Activated CD4-positive, alpha-beta T cell treated with anti-CD3 and anti-CD28 coated beads, Interleukin-2, amount 10 ng/mL, durations not matched to agents 7 days and 5 days (primary cell): Measurements from ENCODE around the gene DKK1. TPM values are rescaled to one million over a fixed set of nuclear protein-coding genes. Genes with fewer than 3 reads are reported as not detected.

Source experiments
- CTCF ChIA-PET: fragments of 350-600 bp; sonication (Branson Sonifier 250); formaldehyde crosslinking; loops from one replicate; lab custom pipeline; 2021; ENCODE audit warnings: antibody characterized with exemption; lab: Charles Lee
- POLR2A ChIA-PET: fragments of 350-600 bp; sonication (Branson Sonifier 250); formaldehyde crosslinking; loops from one replicate; lab custom pipeline; 2021; ENCODE audit warnings: antibody characterized with exemption; lab: Charles Lee
- DNase-seq: peaks from one replicate; pipeline ENCODE4 v3.0.0-alpha.2; 2020
- H3K27ac Mint-ChIP-seq: one replicate; pipeline ENCODE4 v1.8.0; 2021; ENCODE audit warnings: mild to moderate bottlenecking, moderate library complexity, mixed read lengths
- H3K27me3 Mint-ChIP-seq: one replicate; pipeline ENCODE4 v1.8.0; 2021; ENCODE audit warnings: mixed read lengths
- H3K36me3 Mint-ChIP-seq: one replicate; pipeline ENCODE4 v1.8.0; 2021; ENCODE audit warnings: low read depth, mixed read lengths
- H3K4me1 Mint-ChIP-seq: one replicate; pipeline ENCODE4 v1.8.0; 2021; ENCODE audit warnings: mixed read lengths
- H3K4me3 Mint-ChIP-seq: one replicate; pipeline ENCODE4 v1.8.0; 2021; ENCODE audit warnings: mild to moderate bottlenecking, moderate library complexity, mixed read lengths
- H3K9me3 Mint-ChIP-seq: one replicate; pipeline ENCODE4 v1.8.0; 2021; ENCODE audit warnings: mixed read lengths
- total RNA-seq, 2 experiments: library from RNA; stranded (reverse); gene quantifications; one replicate each; pipeline ENCODE4 v1.2.3, GENCODE V29; 2021

The DKK1 gene
- total RNA-seq, 2 experiments from 2014 or later: not detected

DNA sequence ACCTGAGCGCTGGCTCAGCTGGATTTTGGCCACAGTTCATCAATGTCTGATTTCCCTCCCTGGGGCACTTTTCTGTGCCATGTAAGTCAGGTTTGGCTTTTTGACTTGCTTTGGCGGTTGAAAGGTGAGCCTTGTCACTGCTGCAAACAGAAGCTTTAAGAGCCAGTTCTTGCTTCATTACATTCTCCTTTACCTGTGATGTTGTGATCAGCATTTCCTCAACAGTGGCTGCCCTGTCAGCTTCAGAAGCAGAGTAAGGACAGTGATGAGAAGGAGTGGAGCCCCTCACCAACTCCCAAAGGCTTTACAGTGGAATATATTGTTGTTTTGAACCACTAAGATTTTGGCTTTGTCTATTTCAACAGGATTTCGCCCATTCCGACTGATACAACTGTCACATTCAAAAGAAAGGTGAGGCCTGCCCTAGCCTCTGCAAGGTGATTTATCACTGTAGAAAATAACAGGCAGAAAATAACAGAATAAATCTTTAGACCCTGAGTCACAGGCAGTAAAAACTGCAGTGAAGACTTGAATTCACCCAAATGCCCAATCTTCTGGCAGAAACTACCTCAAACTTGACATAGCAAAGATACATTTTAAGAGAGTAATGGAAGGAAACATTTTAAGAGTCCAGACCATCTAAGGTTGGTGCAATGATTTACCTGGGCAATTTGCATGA is 13.3 kb upstream of the DKK1 start:
- H3K9me3 Mint-ChIP-seq: no peaks in the 10 kb centered on the region
- no peaks in the 10 kb centered on the region for H3K27me3 Mint-ChIP-seq
- no peak overlapping the region for H3K4me3 Mint-ChIP-seq
- H3K4me1 Mint-ChIP-seq: no peaks in the 10 kb centered on the region
- H3K27ac Mint-ChIP-seq: no peak overlapping the region
- no peaks in the 10 kb centered on the region for H3K36me3 Mint-ChIP-seq
- POLR2A ChIA-PET: no interaction called here
- no peak for DNase-seq
- CTCF ChIA-PET: no interaction called here

DNA sequence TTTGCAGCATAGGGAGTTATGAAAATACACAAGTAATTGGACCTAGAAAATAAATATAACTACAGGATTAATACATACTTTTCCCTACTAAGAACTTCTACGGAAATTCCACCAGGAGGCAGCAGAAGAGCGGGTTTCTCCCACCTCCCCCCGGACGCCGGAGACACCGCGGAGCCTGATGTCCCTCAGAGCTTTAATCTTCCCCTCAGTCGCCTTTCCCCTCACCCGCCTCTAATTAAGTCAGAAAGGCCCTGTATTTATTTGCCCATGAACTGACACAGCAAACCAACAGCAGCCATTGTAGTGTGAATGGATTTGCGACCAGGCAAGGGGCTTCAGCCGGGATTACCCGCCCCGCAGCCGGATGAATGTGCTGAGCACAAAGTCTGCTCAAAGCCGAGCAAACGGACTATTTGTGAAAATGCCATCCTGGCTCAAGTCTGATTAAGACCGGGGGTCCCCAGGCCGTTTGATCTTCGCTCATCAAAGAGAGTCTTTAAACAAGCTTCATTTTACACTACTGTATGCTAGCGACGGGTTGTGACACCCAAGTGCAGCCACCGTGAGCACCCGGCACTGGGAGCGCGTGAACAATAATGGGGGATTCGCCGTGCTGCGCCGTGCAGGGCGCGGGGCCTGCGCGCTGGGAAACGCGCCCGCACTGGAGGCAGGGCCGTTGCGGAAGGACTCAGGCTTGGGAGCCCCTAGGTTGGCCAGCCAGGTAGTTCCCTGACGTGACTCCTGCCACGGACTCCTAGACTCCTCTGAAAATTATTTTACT is 5.6 kb upstream of the DKK1 start:
- ChIA-PET CTCF (no interaction called here), POLR2A (no interaction called here)
- Mint-ChIP-seq H3K9me3 (no peaks in the 10 kb centered on the region), H3K4me3 (peak overlapping the region; percentile 25), H3K4me1 (peaks cover 8% of the 10 kb centered on the region), H3K36me3 (no peaks in the 10 kb centered on the region), H3K27me3 (peaks cover 48% of the 10 kb centered on the region), H3K27ac (no peak overlapping the region)
- DNase-seq: peak; percentile 18

DNA sequence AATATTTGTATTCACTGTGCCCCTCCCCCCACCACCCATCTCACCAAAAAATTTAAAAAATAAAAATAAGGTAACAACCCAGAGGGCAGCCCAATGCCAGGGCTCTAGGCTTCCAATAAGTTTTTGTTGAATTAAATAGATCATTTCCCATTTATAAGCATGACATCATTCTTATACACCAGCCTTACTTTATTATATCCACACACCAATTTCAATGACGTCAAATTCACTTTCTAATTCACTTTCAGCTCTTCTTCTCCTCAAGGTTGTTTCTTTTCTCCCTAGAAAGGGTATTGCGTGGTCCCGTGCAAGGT is 1.2 kb upstream of the DKK1 start:
- H3K4me1 Mint-ChIP-seq: peaks cover 16% of the 10 kb centered on the region
- H3K27ac Mint-ChIP-seq: no peak overlapping the region
- H3K36me3 Mint-ChIP-seq: no peaks in the 10 kb centered on the region
- H3K9me3 Mint-ChIP-seq: no peaks in the 10 kb centered on the region
- POLR2A ChIA-PET: no interaction called here
- H3K27me3 Mint-ChIP-seq: peaks cover 70% of the 10 kb centered on the region
- CTCF ChIA-PET: no interaction called here
- H3K4me3 Mint-ChIP-seq: no peak overlapping the region
- no peak for DNase-seq

DNA sequence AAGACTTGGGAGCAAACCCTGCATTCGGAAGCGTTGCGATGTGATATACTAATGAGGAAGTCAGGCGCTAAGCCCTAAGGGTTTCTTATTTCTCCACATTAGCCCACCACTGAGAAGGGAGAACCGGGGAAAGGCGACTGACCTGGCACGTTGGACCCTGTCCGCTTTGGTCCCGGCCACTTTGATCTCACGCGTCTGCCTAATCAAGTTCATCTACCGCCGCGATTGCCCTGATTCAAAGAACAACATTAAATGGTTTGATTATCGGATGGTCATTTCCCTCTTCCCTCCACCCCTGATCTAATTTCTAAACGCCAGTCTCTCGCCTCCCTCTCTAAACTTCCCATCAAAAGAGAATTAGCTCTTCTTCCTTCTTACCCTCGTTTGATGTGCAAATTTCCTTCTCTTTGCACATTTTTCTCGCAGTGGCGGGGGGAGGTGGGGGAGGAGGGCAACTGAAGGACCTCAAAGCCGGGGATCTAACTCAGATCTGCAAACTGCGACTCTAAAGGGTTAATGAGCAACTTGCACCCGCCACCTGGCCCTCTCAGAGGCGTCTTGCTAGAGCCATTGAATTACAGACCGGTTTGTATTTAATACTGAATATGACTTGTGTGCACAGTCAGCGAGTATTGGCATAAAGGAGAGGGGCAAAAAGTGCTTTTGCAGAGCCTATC is 687 bp upstream of the DKK1 start:
- POLR2A ChIA-PET: no interaction called here
- H3K4me1 Mint-ChIP-seq: peaks cover 13% of the 10 kb centered on the region
- no peak overlapping the region for H3K27ac Mint-ChIP-seq
- H3K27me3 Mint-ChIP-seq: peaks cover 68% of the 10 kb centered on the region
- CTCF ChIA-PET: no interaction called here
- H3K36me3 Mint-ChIP-seq: no peaks in the 10 kb centered on the region
- no peaks in the 10 kb centered on the region for H3K9me3 Mint-ChIP-seq
- DNase-seq: no peak
- H3K4me3 Mint-ChIP-seq: no peak overlapping the region

DNA sequence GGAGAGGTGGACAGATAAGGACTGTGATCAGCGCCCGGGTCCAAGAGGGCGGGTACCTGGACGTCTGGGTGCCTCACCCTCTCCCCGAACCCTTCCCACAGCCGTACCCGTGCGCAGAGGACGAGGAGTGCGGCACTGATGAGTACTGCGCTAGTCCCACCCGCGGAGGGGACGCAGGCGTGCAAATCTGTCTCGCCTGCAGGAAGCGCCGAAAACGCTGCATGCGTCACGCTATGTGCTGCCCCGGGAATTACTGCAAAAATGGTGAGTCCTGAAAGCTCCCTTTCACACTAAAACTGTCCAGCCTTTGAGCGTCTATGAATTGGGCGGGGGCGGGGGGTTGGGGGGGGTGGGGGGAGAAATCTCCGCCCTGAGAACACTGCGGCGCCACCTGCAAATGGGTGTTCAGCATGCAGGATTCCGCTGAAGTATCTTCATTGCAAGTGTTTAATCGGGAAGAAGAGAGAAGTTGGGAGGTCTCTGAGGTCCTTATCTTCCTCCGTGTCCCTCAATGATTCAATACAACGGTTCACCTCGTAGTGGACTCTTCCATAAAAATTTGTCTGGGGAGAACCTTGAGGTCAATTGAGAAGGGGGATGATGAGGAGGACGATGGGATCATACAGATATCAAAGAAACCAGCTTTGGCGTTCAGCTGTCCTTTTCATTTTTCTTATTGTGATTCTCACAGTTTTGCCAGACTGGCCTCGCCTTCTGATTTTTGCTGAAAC is 906 bp downstream of the DKK1 start:
- no peaks in the 10 kb centered on the region for H3K36me3 Mint-ChIP-seq
- no peak for DNase-seq
- CTCF ChIA-PET: no interaction called here
- no peaks in the 10 kb centered on the region for H3K9me3 Mint-ChIP-seq
- no peak overlapping the region for H3K4me3 Mint-ChIP-seq
- H3K27ac Mint-ChIP-seq: no peak overlapping the region
- peaks cover 53% of the 10 kb centered on the region for H3K27me3 Mint-ChIP-seq
- POLR2A ChIA-PET: no interaction called here
- peaks cover 11% of the 10 kb centered on the region for H3K4me1 Mint-ChIP-seq

DNA sequence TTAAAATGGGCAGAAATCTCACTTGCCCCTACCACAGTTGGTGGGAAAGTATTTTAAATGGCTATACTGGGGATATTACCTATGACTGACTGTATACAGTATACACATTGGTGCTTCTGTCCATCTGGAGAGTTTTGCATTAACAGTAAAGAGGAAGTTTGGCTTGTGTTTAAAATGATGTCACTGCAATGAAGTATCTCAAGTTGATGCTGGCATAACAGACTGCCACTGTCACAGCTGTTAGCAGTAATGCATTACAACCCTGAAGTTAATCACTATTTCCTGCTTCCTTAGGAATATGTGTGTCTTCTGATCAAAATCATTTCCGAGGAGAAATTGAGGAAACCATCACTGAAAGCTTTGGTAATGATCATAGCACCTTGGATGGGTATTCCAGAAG is 1.9 kb downstream of the DKK1 start:
- Mint-ChIP-seq H3K4me3 (no peak overlapping the region), H3K27ac (no peak overlapping the region), H3K4me1 (peaks cover 11% of the 10 kb centered on the region), H3K36me3 (no peaks in the 10 kb centered on the region), H3K9me3 (no peaks in the 10 kb centered on the region), H3K27me3 (peaks cover 47% of the 10 kb centered on the region)
- ChIA-PET POLR2A (no interaction called here), CTCF (no interaction called here)
- DNase-seq: no peak

DNA sequence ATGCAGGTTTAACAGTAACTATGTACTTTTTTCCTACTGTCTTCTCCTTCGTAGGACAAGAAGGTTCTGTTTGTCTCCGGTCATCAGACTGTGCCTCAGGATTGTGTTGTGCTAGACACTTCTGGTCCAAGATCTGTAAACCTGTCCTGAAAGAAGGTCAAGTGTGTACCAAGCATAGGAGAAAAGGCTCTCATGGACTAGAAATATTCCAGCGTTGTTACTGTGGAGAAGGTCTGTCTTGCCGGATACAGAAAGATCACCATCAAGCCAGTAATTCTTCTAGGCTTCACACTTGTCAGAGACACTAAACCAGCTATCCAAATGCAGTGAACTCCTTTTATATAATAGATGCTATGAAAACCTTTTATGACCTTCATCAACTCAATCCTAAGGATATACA is 2.4 kb downstream of the DKK1 start:
- peaks cover 11% of the 10 kb centered on the region for H3K4me1 Mint-ChIP-seq
- no peak for DNase-seq
- ChIA-PET CTCF (no interaction called here), POLR2A (no interaction called here)
- H3K9me3 Mint-ChIP-seq: no peaks in the 10 kb centered on the region
- H3K27ac Mint-ChIP-seq: no peak overlapping the region
- H3K4me3 Mint-ChIP-seq: no peak overlapping the region
- no peaks in the 10 kb centered on the region for H3K36me3 Mint-ChIP-seq
- H3K27me3 Mint-ChIP-seq: peaks cover 42% of the 10 kb centered on the region

DNA sequence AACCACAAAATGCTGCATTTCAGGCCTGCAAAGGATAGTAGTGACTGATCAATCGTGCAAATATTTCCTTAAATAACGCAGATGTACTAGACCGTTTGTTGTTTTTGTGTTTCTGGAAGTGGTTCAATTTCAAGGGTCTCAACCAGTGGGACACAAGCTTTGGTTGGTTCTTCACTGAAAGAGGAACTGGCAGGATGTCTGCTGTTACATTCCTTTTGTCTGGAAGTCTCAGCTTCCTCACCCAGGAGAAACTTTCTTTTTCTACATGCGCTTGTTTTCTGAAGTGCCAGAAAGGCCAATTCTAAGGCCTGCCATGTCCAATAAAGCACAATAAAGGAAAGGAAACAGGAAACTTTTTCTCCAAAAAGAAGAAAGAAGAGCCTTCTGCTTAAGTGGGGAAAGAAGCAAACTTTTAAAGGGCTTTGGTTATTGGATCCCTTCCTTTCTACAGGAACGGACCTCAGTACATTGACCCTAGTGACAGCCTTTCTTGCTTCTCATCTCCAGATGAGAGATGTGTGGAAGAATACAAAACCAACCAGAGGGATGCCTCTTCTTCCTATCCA is 4.1 kb downstream of the DKK1 start:
- Mint-ChIP-seq H3K9me3 (no peaks in the 10 kb centered on the region), H3K4me1 (peaks cover 10% of the 10 kb centered on the region)
- CTCF ChIA-PET: interaction anchor here (1.4 kb wide), 1 partner anchor 10 kb away, joined by 3 read pairs; no protein-coding TSS in a partner anchor

DNA sequence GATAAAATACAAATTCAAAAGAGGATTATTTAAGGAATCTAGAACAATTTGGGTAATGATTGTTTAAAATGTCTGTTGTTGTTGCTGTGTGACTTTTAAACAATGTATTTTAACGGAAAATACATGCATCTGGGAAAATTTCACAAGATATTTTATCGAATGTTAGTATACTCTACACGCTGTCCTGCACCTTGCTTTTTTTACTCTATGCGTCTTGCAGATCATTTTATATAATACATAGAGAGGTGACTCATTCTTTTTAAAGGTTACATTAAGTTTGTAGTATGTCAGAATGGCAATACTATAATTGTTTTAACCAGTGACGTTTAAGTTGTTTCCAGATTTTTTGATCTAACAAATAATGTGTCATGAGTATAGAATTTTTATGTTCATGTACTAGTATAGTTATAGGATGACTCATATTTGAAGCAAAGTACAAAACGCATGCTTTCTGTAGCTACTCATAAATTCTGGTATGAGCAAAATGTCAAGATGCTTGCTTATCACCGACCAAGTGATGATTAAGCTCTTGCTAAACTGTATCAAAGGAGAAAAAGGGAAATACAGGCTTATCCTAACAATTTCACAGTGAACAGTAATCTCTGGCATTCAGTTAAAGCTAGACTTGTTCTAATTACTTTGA is 4.9 kb downstream of the DKK1 start:
- no peak overlapping the region for H3K4me3 Mint-ChIP-seq
- H3K27me3 Mint-ChIP-seq: peaks cover 23% of the 10 kb centered on the region
- H3K4me1 Mint-ChIP-seq: peaks cover 7% of the 10 kb centered on the region
- H3K9me3 Mint-ChIP-seq: no peaks in the 10 kb centered on the region
- H3K27ac Mint-ChIP-seq: no peak overlapping the region
- POLR2A ChIA-PET: no interaction called here
- DNase-seq: no peak
- CTCF ChIA-PET: interaction anchor here (1.4 kb wide), 1 partner anchor 10 kb away, joined by 3 read pairs; no protein-coding TSS in a partner anchor
- H3K36me3 Mint-ChIP-seq: no peaks in the 10 kb centered on the region

More for the DNA sequence above, 4.1 kb downstream of the DKK1 start:
- POLR2A ChIA-PET: no interaction called here
- Mint-ChIP-seq H3K27ac (no peak overlapping the region), H3K27me3 (peaks cover 29% of the 10 kb centered on the region), H3K4me3 (no peak overlapping the region), H3K36me3 (no peaks in the 10 kb centered on the region)
- no peak for DNase-seq

DNA sequence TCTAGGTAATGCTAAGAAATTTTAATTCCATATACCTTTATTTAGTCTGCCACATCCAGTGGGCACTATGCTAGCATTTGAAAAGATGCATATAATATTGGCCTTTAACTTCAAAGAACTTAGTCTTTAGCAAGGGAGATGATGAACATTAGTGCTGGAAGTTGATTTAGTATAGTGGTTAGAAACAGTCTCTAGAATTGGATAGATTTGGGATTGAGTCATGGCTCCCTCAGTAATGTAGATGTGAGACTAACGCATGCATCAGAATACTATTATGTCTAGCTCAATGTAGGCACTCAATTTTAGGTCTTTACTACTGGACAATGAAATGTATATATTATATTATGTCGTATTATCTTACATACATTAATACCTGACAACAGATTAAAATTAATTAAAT is 5.8 kb downstream of the DKK1 start:
- DNase-seq: no peak
- CTCF ChIA-PET: interaction anchor here (1.4 kb wide), 1 partner anchor 9 kb away, joined by 3 read pairs; no protein-coding TSS in a partner anchor
- Mint-ChIP-seq H3K27me3 (peaks cover 13% of the 10 kb centered on the region), H3K27ac (no peak overlapping the region), H3K36me3 (no peaks in the 10 kb centered on the region), H3K4me1 (no peaks in the 10 kb centered on the region), H3K4me3 (no peak overlapping the region), H3K9me3 (no peaks in the 10 kb centered on the region)
- POLR2A ChIA-PET: no interaction called here

DNA sequence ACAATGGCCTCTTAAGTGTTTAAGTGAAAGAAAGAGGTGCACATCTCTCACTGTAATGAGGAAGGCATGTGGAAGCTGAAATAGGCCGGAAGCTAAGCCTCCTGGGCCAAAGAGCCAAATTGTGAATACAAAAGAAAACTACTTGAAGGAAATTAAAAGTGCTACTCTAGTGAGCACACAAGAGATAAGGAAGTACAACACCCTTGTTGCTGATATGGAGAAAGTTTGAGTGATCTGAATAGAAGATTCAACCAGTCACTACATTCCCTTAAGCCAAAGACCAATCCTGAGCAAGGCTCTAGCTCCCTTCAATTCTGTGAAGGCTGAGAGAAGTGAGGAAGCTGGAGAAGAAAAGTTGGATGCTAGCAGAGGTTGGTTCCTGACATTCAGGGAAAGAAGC is 8.2 kb downstream of the DKK1 start:
- Mint-ChIP-seq H3K9me3 (no peaks in the 10 kb centered on the region), H3K4me3 (no peak overlapping the region), H3K4me1 (no peaks in the 10 kb centered on the region), H3K27ac (no peak overlapping the region), H3K27me3 (no peaks in the 10 kb centered on the region), H3K36me3 (no peaks in the 10 kb centered on the region)
- DNase-seq: no peak
- POLR2A ChIA-PET: no interaction called here
- CTCF ChIA-PET: no interaction called here

DNA sequence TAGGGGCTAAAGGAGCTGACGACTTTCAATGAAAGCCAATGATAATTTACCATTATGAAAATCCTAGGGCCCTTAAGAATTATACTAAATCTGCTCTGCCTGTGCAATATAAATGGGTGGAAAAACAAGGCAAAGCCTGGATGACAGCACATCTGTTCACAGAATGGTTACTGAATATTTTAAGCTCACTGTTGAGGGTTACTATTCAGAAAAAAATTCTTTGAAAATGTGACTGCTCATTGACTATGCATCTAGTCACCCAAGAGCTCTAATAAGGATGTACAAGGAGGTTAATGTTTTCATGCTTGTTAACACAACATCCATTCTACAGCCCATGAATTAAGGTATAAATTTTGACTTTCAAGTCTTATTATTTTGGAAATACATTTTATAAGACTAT is 8.9 kb downstream of the DKK1 start:
- Mint-ChIP-seq H3K4me3 (no peak overlapping the region), H3K4me1 (no peaks in the 10 kb centered on the region), H3K9me3 (no peaks in the 10 kb centered on the region), H3K36me3 (no peaks in the 10 kb centered on the region), H3K27ac (no peak overlapping the region), H3K27me3 (no peaks in the 10 kb centered on the region)
- ChIA-PET CTCF (no interaction called here), POLR2A (no interaction called here)
- DNase-seq: no peak
